SK-N-SH (cell line): ENCODE measurements around the gene MX1. TPM values are rescaled to one million over a fixed set of nuclear protein-coding genes. Genes with fewer than 3 reads are reported as not detected.
A peak's percentile ranks its signal among the peaks of the same experiment; 100 is the strongest.

Experiments
- CTCF ChIA-PET: fragments of 300-600, 350-600 bp; formaldehyde crosslinking; extraction: SDS; loops from one replicate; lab custom pipeline; 2021; lab: Yijun Ruan, JAX
- POLR2A ChIA-PET: fragments of 350-600 bp; sonication (Branson Sonifier 250); formaldehyde crosslinking; extraction: SDS; loops from one replicate; lab custom pipeline; 2020; ENCODE audit warnings: antibody characterized with exemption, inconsistent platforms; lab: Yijun Ruan, JAX
- DNase-seq: peaks from one replicate; pipeline ENCODE4 v3.0.0; 2012
- H2AFZ ChIP-seq: fragments of 200-600 bp; sonication (generic); 2 replicates; pipeline ENCODE4 v1.8.1; 2016; ENCODE audit warnings: antibody characterized with exemption, mild to moderate bottlenecking, low read depth
- H3F3A ChIP-seq: fragments of 200-600 bp; sonication (generic); replicated peaks from 2 replicates; pipeline ENCODE3; 2016; ENCODE audit warnings: antibody characterized with exemption, mild to moderate bottlenecking; ENCODE audit not compliant: insufficient read depth
- H3K27ac ChIP-seq, 2 experiments: fragments of 200-500 bp in 1 of 2; fragments of 200-600 bp in 1 of 2; sonication (Bioruptor generic) in 1 of 2; sonication (generic), shearing (Covaris generic) in 1 of 2; 2 replicates each; pipeline versions ENCODE4 v1.5.1 to v1.6.1; 2014 to 2016; ENCODE audit warnings: low read depth in 2 of 2, inconsistent platforms in 1 of 2, low read length in 1 of 2, mild to moderate bottlenecking in 1 of 2, mixed read lengths in 1 of 2
- H3K27me3 ChIP-seq: fragments of 200-600 bp; sonication (generic), shearing (Covaris generic); 2 replicates; pipeline ENCODE4 v1.6.1; 2016; ENCODE audit warnings: mixed run types; ENCODE audit not compliant: insufficient read depth
- H3K36me3 ChIP-seq, 2 experiments: fragments of 200-500 bp in 1 of 2; fragments of 200-600 bp in 1 of 2; sonication (Bioruptor generic) in 1 of 2; sonication (generic) in 1 of 2; replicated peaks in 1 of 2; 2 replicates each; pipeline versions ENCODE3 to v1.5.1; 2014 to 2016; ENCODE audit warnings: low read length in 1 of 2, mild to moderate bottlenecking in 1 of 2; ENCODE audit not compliant: insufficient read depth in 2 of 2, control insufficient read depth in 1 of 2
- H3K4me1 ChIP-seq, 2 experiments: fragments of 200-500 bp in 1 of 2; fragments of 200-600 bp in 1 of 2; sonication (Bioruptor generic) in 1 of 2; sonication (generic), shearing (Covaris generic) in 1 of 2; 2 replicates each; pipeline versions ENCODE4 v1.5.1 to v1.6.1; 2014 to 2016; ENCODE audit warnings: low read depth in 1 of 2, low read length in 1 of 2, mixed run types in 1 of 2; ENCODE audit not compliant: insufficient read depth in 2 of 2, control insufficient read depth in 1 of 2
- H3K4me2 ChIP-seq: fragments of 200-600 bp; sonication (generic), shearing (Covaris generic); 2 replicates; pipeline ENCODE4 v1.6.1; 2017; ENCODE audit warnings: mixed run types
- H3K4me3 ChIP-seq, 2 experiments: fragments of 200-500 bp in 1 of 2; fragments of 200-600 bp in 1 of 2; sonication (Bioruptor generic) in 1 of 2; sonication (generic), shearing (Covaris generic) in 1 of 2; 2 replicates each; pipeline versions ENCODE4 v1.5.1 to v1.8.1; 2014 to 2016; ENCODE audit warnings: low read depth in 2 of 2, inconsistent platforms in 1 of 2, low read length in 1 of 2, mild to moderate bottlenecking in 1 of 2, mixed read lengths in 1 of 2, moderate library complexity in 1 of 2
- H3K79me2 ChIP-seq: fragments of 200-600 bp; sonication (generic); 2 replicates; pipeline ENCODE4 v1.8.1; 2017; ENCODE audit warnings: mild to moderate bottlenecking; ENCODE audit not compliant: insufficient read depth
- H3K9ac ChIP-seq: fragments of 200-600 bp; sonication (generic); 2 replicates; pipeline ENCODE4 v1.6.1; 2017; ENCODE audit warnings: mixed run types
- H3K9me2 ChIP-seq: fragments of 200-600 bp; sonication (generic); 2 replicates; pipeline ENCODE4 v1.6.1; 2017; ENCODE audit warnings: mixed run types
- H3K9me3 ChIP-seq: fragments of 200-600 bp; sonication (generic); 2 replicates; pipeline ENCODE4 v1.6.1; 2017; ENCODE audit warnings: mixed run types, mild to moderate bottlenecking, moderate library complexity
- H4K20me1 ChIP-seq: fragments of 200-600 bp; sonication (generic); 2 replicates; pipeline ENCODE4 v1.6.1; 2017; ENCODE audit warnings: mild to moderate bottlenecking, mixed run types; ENCODE audit not compliant: insufficient read depth
- EP300 ChIP-seq, 2 experiments: IDR thresholded peaks; 2 replicates each; pipeline versions ENCODE4 v1.4.0 to v1.6.1; 2012; ENCODE audit warnings: borderline replicate concordance in 1 of 2, low read depth in 1 of 2, low read length in 1 of 2
- FOXJ3 ChIP-seq: sonication (generic); formaldehyde crosslinking; IDR thresholded peaks from 2 replicates; pipeline ENCODE4 v1.5.1; 2020; ENCODE audit warnings: mild to moderate bottlenecking, missing genetic modification reagents
- MAX ChIP-seq: IDR thresholded peaks from 2 replicates; pipeline ENCODE4 v1.4.0; 2012; ENCODE audit warnings: low read depth
- MEF2A ChIP-seq: IDR thresholded peaks from 2 replicates; pipeline ENCODE4 v1.4.0; 2012; ENCODE audit warnings: low read depth, borderline replicate concordance
- MXI1 ChIP-seq: IDR thresholded peaks from 2 replicates; pipeline ENCODE4 v1.6.1; 2012; ENCODE audit warnings: mild to moderate bottlenecking, low read depth, low read length, improper control_type of control experiment
- NFIC ChIP-seq: IDR thresholded peaks from 2 replicates; pipeline ENCODE4 v1.4.0; 2012; ENCODE audit warnings: borderline replicate concordance
- PBX3 ChIP-seq: IDR thresholded peaks from 2 replicates; pipeline ENCODE4; 2012
- TAF1 ChIP-seq: IDR thresholded peaks from 2 replicates; pipeline ENCODE4 v1.6.1; 2012; ENCODE audit warnings: low read depth, mild to moderate bottlenecking, low read length, moderate library complexity, borderline replicate concordance
- WGBS: methylation state at CpG from one replicate; pipeline ENCODE4 v1.1.6; 2017; ENCODE audit warnings: low lambda C conversion rate; 5-methylcytosine and 5-hydroxymethylcytosine counted together
- polyA plus RNA-seq, 3 experiments: library from polyadenylated mRNA; depleted of rRNA; stranded (reverse); fragments of >200 nt; gene quantifications; 2 replicates each; pipeline ENCODE4 v1.2.3, GENCODE V29; 2012
- TF ChIP-seq, protein P1 (sequence below): fragments of 150-350 bp; IDR thresholded peaks from 2 replicates; pipeline ENCODE4 v1.6.1; 2017; ENCODE audit warnings: antibody characterized with exemption, low read length, low read depth, borderline replicate concordance

MX1 gene
- polyA plus RNA-seq, 1 of the 3 experiments (the other 2 are of a cell fraction) = 1.9 TPM

DNA sequence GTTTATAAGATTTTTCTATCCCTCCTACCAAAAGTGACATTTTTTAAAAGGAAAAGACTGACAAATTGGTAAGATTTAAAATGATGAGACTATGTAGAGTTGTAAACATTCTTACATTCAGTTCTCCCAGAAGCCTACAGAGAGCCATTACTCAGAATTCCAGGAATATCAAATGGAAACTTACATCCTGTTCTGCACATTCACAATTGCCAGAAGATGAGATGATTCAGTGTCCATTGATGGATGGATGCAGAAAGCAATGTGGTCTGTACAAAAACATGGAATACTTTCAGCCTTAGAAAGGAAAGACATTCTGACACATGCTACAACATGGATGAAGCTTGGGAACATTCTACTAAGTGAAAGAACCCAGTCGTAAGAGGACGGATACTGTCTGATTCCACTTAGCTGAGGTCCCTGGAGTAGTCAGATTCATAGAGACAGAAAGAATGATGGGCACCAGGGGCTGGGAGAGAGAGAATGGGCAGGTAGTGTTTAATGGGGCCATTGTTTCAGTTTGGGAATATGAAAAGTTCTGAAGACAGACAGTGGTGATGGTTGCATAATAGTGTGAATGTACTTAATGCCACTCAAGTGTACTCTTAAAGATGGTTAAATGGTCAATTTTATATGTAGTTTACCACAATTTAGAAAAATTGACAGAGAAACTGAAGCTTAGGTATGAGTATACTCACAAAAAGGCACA is 16.6 kb downstream of the MX1 start:
- 86% methylated on average over 2 of the region's 2 CpGs for WGBS
- H3K9ac ChIP-seq = no peak overlapping the region
- POLR2A ChIA-PET = no interaction called here
- no peak overlapping the region for H3K4me2 ChIP-seq
- no peaks in the 10 kb centered on the region for H3K36me3 ChIP-seq
- H3K27ac ChIP-seq = no peak overlapping the region
- no peak overlapping the region for H3K4me3 ChIP-seq
- peaks cover 4% of the 10 kb centered on the region for H3F3A ChIP-seq
- TF ChIP-seq NFIC = no peak
- peak; percentile 27; the same call in 1 of the 2 replicates for TF ChIP-seq PBX3
- TF ChIP-seq, all 33 proteins: peak for 1
- CTCF ChIA-PET = no interaction called here
- H3K27me3 ChIP-seq = no peaks in the 10 kb centered on the region
- DNase-seq = no peak
- no peak overlapping the region for H2AFZ ChIP-seq
- H3K9me3 ChIP-seq = no peaks in the 10 kb centered on the region
- no peaks in the 10 kb centered on the region for H4K20me1 ChIP-seq
- H3K4me1 ChIP-seq = no peaks in the 10 kb centered on the region; a peak in 1 of 4 replicates
- H3K79me2 ChIP-seq = no peaks in the 10 kb centered on the region
- no peaks in the 10 kb centered on the region for H3K9me2 ChIP-seq

- Histone ChIP-seq H3K36me3 (no peaks in the 10 kb centered on the region), H3K9me3 (no peaks in the 10 kb centered on the region), H3K79me2 (no peaks in the 10 kb centered on the region), H3K4me2 (no peak overlapping the region), H3K4me1 (no peaks in the 10 kb centered on the region; a peak in 1 of 4 replicates), H3K27me3 (no peaks in the 10 kb centered on the region), H3K27ac (no peak overlapping the region), H2AFZ (no peak overlapping the region), H4K20me1 (no peaks in the 10 kb centered on the region), H3F3A (peaks cover 4% of the 10 kb centered on the region), H3K9me2 (no peaks in the 10 kb centered on the region), H3K9ac (no peak overlapping the region), H3K4me3 (no peak overlapping the region)
- TF ChIP-seq MXI1 (no peak), EP300 (IDR thresholded peaks at IDR 0.05; ENCODE audit: borderline replicate concordance in 1 of 2, low read depth in 1 of 2, low read length in 1 of 2) (no peak)
- ChIA-PET CTCF (interaction anchor here (0.9 kb wide), 1 partner anchor 17 kb away, joined by 3 read pairs; no protein-coding TSS in a partner anchor), POLR2A (no interaction called here)
- DNase-seq = no peak
- 66% methylated on average over 7 of the region's 7 CpGs for WGBS
Observed at GRCh38 chr21:41443562-41443961, 17.5 kb downstream of the MX1 start.

DNA sequence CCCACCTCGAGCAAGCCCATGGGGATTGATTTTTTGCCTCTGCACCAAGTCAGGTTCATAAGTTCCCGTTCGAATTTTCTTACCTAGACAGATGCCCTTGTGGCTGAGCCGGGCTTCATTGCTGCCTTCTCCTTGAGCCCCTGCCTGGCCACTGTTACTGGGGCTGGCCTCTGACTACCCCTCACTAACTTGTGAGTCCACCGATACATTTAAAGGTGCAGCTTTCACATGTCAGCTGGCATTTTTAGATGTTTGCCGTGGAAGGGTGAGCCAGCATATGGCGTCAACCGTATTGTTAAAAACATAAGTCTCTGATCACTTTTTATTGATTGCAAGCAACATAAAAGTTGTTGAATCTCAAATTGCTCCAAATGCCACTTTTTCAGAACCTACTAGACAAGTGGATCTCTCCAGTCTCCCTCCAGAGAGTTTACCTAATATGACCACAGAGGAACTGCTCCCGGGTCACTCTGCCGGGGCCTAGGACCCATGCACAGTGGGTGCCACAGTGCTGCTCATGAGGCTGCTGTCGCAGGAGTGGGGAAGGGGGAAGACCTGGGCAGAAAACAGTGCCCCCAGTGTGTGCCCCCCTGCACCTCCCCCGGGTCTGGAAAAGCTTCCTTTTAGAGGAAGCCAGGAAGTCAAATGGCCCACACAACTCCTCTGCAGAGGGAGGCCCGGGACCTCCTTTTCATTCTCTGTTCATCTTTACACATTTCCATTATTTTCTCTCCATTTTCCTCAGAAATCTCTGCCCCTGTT is 18.8 kb downstream of the MX1 start:
- Histone ChIP-seq H3F3A (no peaks in the 10 kb centered on the region), H3K4me3 (no peak overlapping the region), H3K9me2 (no peaks in the 10 kb centered on the region), H4K20me1 (no peaks in the 10 kb centered on the region), H2AFZ (no peak overlapping the region), H3K9ac (no peak overlapping the region), H3K79me2 (no peaks in the 10 kb centered on the region), H3K27ac (no peak overlapping the region), H3K27me3 (no peaks in the 10 kb centered on the region), H3K36me3 (no peaks in the 10 kb centered on the region), H3K9me3 (no peaks in the 10 kb centered on the region), H3K4me2 (no peak overlapping the region), H3K4me1 (no peaks in the 10 kb centered on the region)
- DNase-seq = no peak
- WGBS = 75% methylated on average over 13 of the region's 13 CpGs
- TF ChIP-seq NFIC (no peak), FOXJ3 (CRISPR knock-in tag) (no peak), TAF1 (no peak), MAX (no peak), MEF2A (no peak)
- TF ChIP-seq, protein P1, sequence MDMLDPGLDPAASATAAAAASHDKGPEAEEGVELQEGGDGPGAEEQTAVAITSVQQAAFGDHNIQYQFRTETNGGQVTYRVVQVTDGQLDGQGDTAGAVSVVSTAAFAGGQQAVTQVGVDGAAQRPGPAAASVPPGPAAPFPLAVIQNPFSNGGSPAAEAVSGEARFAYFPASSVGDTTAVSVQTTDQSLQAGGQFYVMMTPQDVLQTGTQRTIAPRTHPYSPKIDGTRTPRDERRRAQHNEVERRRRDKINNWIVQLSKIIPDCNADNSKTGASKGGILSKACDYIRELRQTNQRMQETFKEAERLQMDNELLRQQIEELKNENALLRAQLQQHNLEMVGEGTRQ = no peak
- ChIA-PET CTCF (interaction anchor here (0.6 kb wide), 1 partner anchor 623 kb away, joined by 3 read pairs; no protein-coding TSS in a partner anchor), POLR2A (no interaction called here)
